GM12878 (cell line): ENCODE results near the gene ERC2. TPM values are rescaled to one million over a fixed set of nuclear protein-coding genes. Genes with fewer than 3 reads are reported as not detected.

ENCODE experiments used
- ATAC-seq: fragments of 200-7000 bp; cut with Tn5 transposase; 3 replicates; pipeline ENCODE4 v1.9.1; 2020; ENCODE audit warnings: mild to moderate bottlenecking, moderate library complexity
- BruUV-seq: library from RNA; stranded (reverse); fragments of 400-500 nt; replicated peaks from 2 replicates; lab custom pipeline; 2021; lab: Mats Ljungman, UMichigan
- CTCF ChIA-PET: fragments of 300-600 bp; sonication (Branson Sonifier 250); formaldehyde crosslinking; extraction: SDS; loops from one replicate; lab custom pipeline; 2021; ENCODE audit warnings: inconsistent platforms; lab: Yijun Ruan, JAX
- POLR2A ChIA-PET: fragments of 350-600 bp; formaldehyde crosslinking; extraction: SDS; loops from one replicate; lab custom pipeline; 2021; ENCODE audit warnings: inconsistent platforms; lab: Charles Lee
- RAD21 ChIA-PET: fragments of 300-600 bp; sonication (Branson Sonifier 250); formaldehyde crosslinking; loops from one replicate; lab custom pipeline; 2023; ENCODE audit warnings: antibody characterized with exemption; ENCODE audit not compliant: unreplicated experiment; lab: Charles Lee
- SMC1A ChIA-PET: fragments of 300-600 bp; sonication (Branson Sonifier 250); formaldehyde crosslinking; loops from one replicate; lab custom pipeline; 2023; ENCODE audit not compliant: unreplicated experiment, uncharacterized antibody; lab: Charles Lee
- DNase-seq: peaks from one replicate; pipeline ENCODE4 v3.0.0-alpha.2; 2011; ENCODE audit warnings: low read depth, low spot score
- FAIRE-seq: peaks from 3 replicates; lab custom pipeline; 2011; peaks lifted over from hg19 to GRCh38; lab: Jason Lieb, UNC
- H2AFZ ChIP-seq: 2 replicates; pipeline ENCODE4 v1.6.0; 2011; ENCODE audit warnings: low read depth, low read length, control low read depth; ENCODE audit not compliant: control insufficient read depth
- H3K27ac ChIP-seq: 2 replicates; pipeline ENCODE4 v1.5.1; 2011; ENCODE audit warnings: control low read depth; ENCODE audit not compliant: control insufficient read depth, insufficient read depth
- H3K27me3 ChIP-seq, 2 experiments: replicated peaks in 1 of 2; 2 replicates each; pipeline versions ENCODE4 v1.6.0 to v1.6.1; 2011; ENCODE audit warnings: low read length in 1 of 2; ENCODE audit not compliant: control insufficient read depth in 2 of 2, insufficient read depth in 2 of 2
- H3K36me3 ChIP-seq, 2 experiments: 2 replicates each; pipeline ENCODE4 v1.5.1; 2011; ENCODE audit warnings: low read length in 1 of 2; ENCODE audit not compliant: control insufficient read depth in 2 of 2, insufficient read depth in 2 of 2
- H3K4me1 ChIP-seq: 2 replicates; pipeline ENCODE4 v1.6.1; 2011; ENCODE audit warnings: mild to moderate bottlenecking, low read length, moderate library complexity, mixed read lengths; ENCODE audit not compliant: control insufficient read depth, insufficient read depth
- H3K4me2 ChIP-seq: 2 replicates; pipeline ENCODE4 v1.6.0; 2011; ENCODE audit warnings: control low read depth; ENCODE audit not compliant: control insufficient read depth, insufficient read depth
- H3K4me3 ChIP-seq: fragments of 200-600 bp; sonication (generic); 2 replicates; pipeline ENCODE4 v1.5.1; 2016
- H3K79me2 ChIP-seq: 2 replicates; pipeline ENCODE4 v1.6.0; 2011; ENCODE audit warnings: low read length; ENCODE audit not compliant: control insufficient read depth, insufficient read depth
- H3K9ac ChIP-seq: 2 replicates; pipeline ENCODE4 v1.8.0; 2011; ENCODE audit warnings: low read length, control low read depth, mixed read lengths; ENCODE audit not compliant: control insufficient read depth, insufficient read depth
- H3K9me3 ChIP-seq: replicated peaks from 3 replicates; pipeline ENCODE4 v1.5.1; 2011; ENCODE audit warnings: mild to moderate bottlenecking, low read length; ENCODE audit not compliant: control insufficient read depth, insufficient read depth
- H4K20me1 ChIP-seq: 2 replicates; pipeline ENCODE4 v1.6.0; 2011; ENCODE audit not compliant: control insufficient read depth, insufficient read depth
- ASH2L ChIP-seq: fragments of 300-600, 200-600 bp; sonication (generic); IDR thresholded peaks from 2 replicates; pipeline ENCODE4 v1.6.1; 2017; ENCODE audit warnings: low read depth, mild to moderate bottlenecking, borderline replicate concordance
- BHLHE40 ChIP-seq, 2 experiments: fragments of 450-650 bp in 1 of 2; IDR thresholded peaks; 2 replicates each; pipeline ENCODE4 v1.6.1; 2011 to 2017; ENCODE audit warnings: low read depth in 2 of 2, borderline replicate concordance in 1 of 2, improper control_type of control experiment in 1 of 2, low read length in 1 of 2, mild to moderate bottlenecking in 1 of 2
- CHD1 ChIP-seq: IDR thresholded peaks from 2 replicates; pipeline ENCODE4 v1.6.1; 2012; ENCODE audit warnings: low read depth, low read length, improper control_type of control experiment
- EP300 ChIP-seq, 2 experiments: fragments of 150-350 bp in 1 of 2; IDR thresholded peaks; 2 replicates each; pipeline ENCODE4 v1.6.1; 2011 to 2012; ENCODE audit warnings: low read depth in 2 of 2, low read length in 2 of 2, borderline replicate concordance in 1 of 2, improper control_type of control experiment in 1 of 2, inconsistent platforms in 1 of 2; ENCODE audit not compliant: control insufficient read depth in 1 of 2
- ETV6 ChIP-seq, 2 experiments: fragments of 450-650 bp in 1 of 2; IDR thresholded peaks in 1 of 2; conservative IDR thresholded peaks in 1 of 2; 2 replicates each; pipeline ENCODE4 v1.6.1; 2014; ENCODE audit warnings: antibody characterized with exemption in 1 of 2, borderline replicate concordance in 1 of 2, low read depth in 1 of 2, mild to moderate bottlenecking in 1 of 2, moderate library complexity in 1 of 2
- GABPA ChIP-seq: IDR thresholded peaks from 2 replicates; pipeline ENCODE4 v1.6.1; 2014; ENCODE audit warnings: antibody characterized with exemption, low read depth, mild to moderate bottlenecking, inconsistent platforms
- HDAC2 ChIP-seq: fragments of 200-600 bp; sonication (generic); IDR thresholded peaks from 2 replicates; pipeline ENCODE4 v1.6.1; 2017
- POLR2A ChIP-seq: IDR thresholded peaks from 2 replicates; pipeline ENCODE4 v1.6.1; 2011; ENCODE audit warnings: low read depth, mild to moderate bottlenecking, low read length
- POLR2AphosphoS2 ChIP-seq: IDR thresholded peaks from 2 replicates; pipeline ENCODE4 v1.6.1; 2011; ENCODE audit warnings: low read depth, mild to moderate bottlenecking, low read length, improper control_type of control experiment, moderate library complexity
- YBX1 ChIP-seq: fragments of 450-650 bp; IDR thresholded peaks from 2 replicates; pipeline ENCODE4 v1.6.1; 2016; ENCODE audit warnings: antibody characterized with exemption
- ZBED1 ChIP-seq: IDR thresholded peaks from 2 replicates; pipeline ENCODE4 v1.6.1; 2016; ENCODE audit warnings: borderline replicate concordance
- ZNF24 ChIP-seq: fragments of 450-650 bp; IDR thresholded peaks from 2 replicates; pipeline ENCODE4 v1.6.1; 2017; ENCODE audit warnings: antibody characterized with exemption, mild to moderate bottlenecking
- ZNF274 ChIP-seq: IDR thresholded peaks from one replicate; pipeline ENCODE4 v1.8.0; 2011; ENCODE audit not compliant: insufficient read length, insufficient read depth
- ZNF384 ChIP-seq: IDR thresholded peaks from 2 replicates; pipeline ENCODE4 v1.6.1; 2012; ENCODE audit warnings: low read depth, mild to moderate bottlenecking, low read length, improper control_type of control experiment, borderline replicate concordance
- WGBS: methylation state at CpG from one replicate; pipeline ENCODE4 v1.1.6; 2016; ENCODE audit warnings: low lambda C conversion rate; ENCODE audit not compliant: insufficient replicate concordance, insufficient coverage; ENCODE audit errors: missing lambda C conversion rate; 5-methylcytosine and 5-hydroxymethylcytosine counted together
- in situ Hi-C: fragments of 300-500 bp; cut with MboI; formaldehyde crosslinking; loops from 9 replicates; pipeline ENCODE4 v1.14.3; 2018; ENCODE audit warnings: mixed read lengths
- intact Hi-C: fragments of 100-400 bp; cut with micrococcal nuclease; formaldehyde crosslinking; loops from one replicate; pipeline ENCODE4 v1.14.2; 2022; ENCODE audit not compliant: unreplicated experiment
- polyA plus RNA-seq, 11 experiments: library from polyadenylated mRNA; depleted of rRNA in 4 of 11; unstranded in 6 of 11; stranded (reverse) in 5 of 11; fragments of >200 nt; fragmentation: Nextera tagmentation in 4 of 11; fragmentation: Illumina TruSeq in 1 of 11; extraction: Ambion mirVana in 4 of 11; extraction: Trizol in 1 of 11; gene quantifications; 1 replicate in 1 of 11; 2 replicates in 10 of 11; pipeline versions ENCODE4 v1.2.1 to v1.2.3, GENCODE V29; 2011 to 2016; ENCODE audit warnings: inconsistent platforms in 2 of 11, missing spikeins in 2 of 11, low read depth in 1 of 11
- total RNA-seq, 4 experiments: library from RNA; depleted of rRNA in 3 of 4; stranded (reverse); fragments of >200 nt in 3 of 4; fragmentation: Illumina TruSeq in 1 of 4; extraction: Trizol in 1 of 4; gene quantifications; 2 replicates each; pipeline versions ENCODE4 v1.2.1 to v1.2.3, GENCODE V29; 2013 to 2021
- TF ChIP-seq, protein P1 (sequence below): fragments of 450-650 bp; IDR thresholded peaks from 2 replicates; pipeline ENCODE4 v1.6.1; 2016; ENCODE audit warnings: mild to moderate bottlenecking
- TF ChIP-seq, protein P2 (sequence below), 3 experiments: IDR thresholded peaks in 2 of 3; conservative IDR thresholded peaks in 1 of 3; 2 replicates each; pipeline ENCODE4 v1.5.1; 2011; ENCODE audit warnings: low read depth in 3 of 3, low read length in 3 of 3, mild to moderate bottlenecking in 3 of 3, control low read depth in 2 of 3, moderate library complexity in 2 of 3, inconsistent platforms in 1 of 3, mixed read lengths in 1 of 3; ENCODE audit not compliant: control insufficient read depth in 2 of 3, insufficient read depth in 1 of 3; ENCODE audit errors: extremely low read depth in 1 of 3
- TF ChIP-seq, protein P3 (sequence below): IDR thresholded peaks from 2 replicates; pipeline ENCODE4 v1.6.1; 2011; ENCODE audit warnings: low read depth, low read length, improper control_type of control experiment, borderline replicate concordance

ERC2 gene
- total and polyA plus RNA-seq, 10 of the 15 experiments (the other 5 are each of a cell fraction or from before 2014, with no cell fraction given), result 0.06 to 1.4 (median 0.12) TPM; not detected in 3

DNA sequence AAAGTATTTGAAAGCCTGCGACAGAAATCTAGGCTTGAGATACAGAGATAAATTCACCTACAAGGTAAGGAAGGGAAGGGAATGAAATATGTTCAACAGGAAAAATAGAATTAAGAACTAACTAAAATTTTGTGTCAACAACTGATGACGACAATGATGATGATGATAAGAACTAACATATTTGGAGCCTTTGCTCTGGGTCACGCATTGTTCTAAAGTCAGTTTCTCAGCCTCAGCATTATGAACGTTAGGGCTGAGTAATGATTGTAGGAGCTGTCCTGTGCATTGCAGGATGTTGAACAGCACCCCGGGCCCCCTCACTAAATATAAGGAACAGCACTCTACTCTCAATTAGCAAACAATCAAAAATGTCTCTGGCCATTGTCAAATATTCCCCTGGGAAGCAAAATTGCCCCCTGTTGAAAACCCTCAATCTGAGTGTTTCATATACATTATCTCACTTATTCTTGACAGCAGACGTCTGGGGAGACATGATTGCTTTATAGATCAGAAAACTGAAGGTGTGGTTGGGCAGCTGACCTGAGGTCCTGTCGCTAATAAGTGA, 88.5 kb downstream of the ERC2 start:
- in situ Hi-C loops (no loop called here), intact Hi-C loops (no loop called here)
- POLR2A ChIA-PET, result no interaction called here
- ATAC-seq, result no peak
- BruUV-seq, result no TSS peak
- CTCF ChIA-PET, result no interaction called here
- no peak overlapping the region for H3K9ac ChIP-seq
- no peaks in the 10 kb centered on the region for H4K20me1 ChIP-seq
- H2AFZ ChIP-seq, result no peak overlapping the region
- SMC1A ChIA-PET, result no interaction called here
- H3K4me1 ChIP-seq, result no peaks in the 10 kb centered on the region
- H3K27ac ChIP-seq, result no peak overlapping the region
- H3K4me2 ChIP-seq, result no peak overlapping the region
- DNase-seq, result no peak
- WGBS, result 20% methylated on average over 7 of the region's 7 CpGs
- H3K27me3 ChIP-seq, result no peaks in the 10 kb centered on the region; a peak in 1 of 4 replicates
- H3K9me3 ChIP-seq, result no peaks in the 10 kb centered on the region
- H3K79me2 ChIP-seq, result no peaks in the 10 kb centered on the region
- H3K4me3 ChIP-seq, result no peak overlapping the region
- RAD21 ChIA-PET, result no interaction called here
- H3K36me3 ChIP-seq, result no peaks in the 10 kb centered on the region
- FAIRE-seq, result no peak
- no peak for TF ChIP-seq BHLHE40 (IDR thresholded peaks at IDR 0.05; ENCODE audit: borderline replicate concordance in 1 of 2, low read depth in 2 of 2, low read length in 1 of 2)
- TF ChIP-seq CHD1, result no peak
- no peak for TF ChIP-seq GABPA
- TF ChIP-seq ZNF24, result no peak
- no peak for TF ChIP-seq EP300 (IDR thresholded peaks at IDR 0.05; ENCODE audit: borderline replicate concordance in 1 of 2, control insufficient read depth in 1 of 2, low read depth in 2 of 2, low read length in 2 of 2)
- TF ChIP-seq HDAC2, result no peak
- no peak for TF ChIP-seq YBX1
- no peak for TF ChIP-seq POLR2A
- TF ChIP-seq ETV6 (conservative IDR thresholded peaks at IDR 0.05 in 1 of 2, IDR thresholded peaks at IDR 0.05 in 1 of 2; ENCODE audit: borderline replicate concordance in 1 of 2, low read depth in 1 of 2), result no peak
- TF ChIP-seq, protein P1, sequence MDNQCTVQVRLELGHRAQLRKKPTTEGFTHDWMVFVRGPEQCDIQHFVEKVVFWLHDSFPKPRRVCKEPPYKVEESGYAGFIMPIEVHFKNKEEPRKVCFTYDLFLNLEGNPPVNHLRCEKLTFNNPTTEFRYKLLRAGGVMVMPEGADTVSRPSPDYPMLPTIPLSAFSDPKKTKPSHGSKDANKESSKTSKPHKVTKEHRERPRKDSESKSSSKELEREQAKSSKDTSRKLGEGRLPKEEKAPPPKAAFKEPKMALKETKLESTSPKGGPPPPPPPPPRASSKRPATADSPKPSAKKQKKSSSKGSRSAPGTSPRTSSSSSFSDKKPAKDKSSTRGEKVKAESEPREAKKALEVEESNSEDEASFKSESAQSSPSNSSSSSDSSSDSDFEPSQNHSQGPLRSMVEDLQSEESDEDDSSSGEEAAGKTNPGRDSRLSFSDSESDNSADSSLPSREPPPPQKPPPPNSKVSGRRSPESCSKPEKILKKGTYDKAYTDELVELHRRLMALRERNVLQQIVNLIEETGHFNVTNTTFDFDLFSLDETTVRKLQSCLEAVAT, result no peak
- TF ChIP-seq, protein P2, sequence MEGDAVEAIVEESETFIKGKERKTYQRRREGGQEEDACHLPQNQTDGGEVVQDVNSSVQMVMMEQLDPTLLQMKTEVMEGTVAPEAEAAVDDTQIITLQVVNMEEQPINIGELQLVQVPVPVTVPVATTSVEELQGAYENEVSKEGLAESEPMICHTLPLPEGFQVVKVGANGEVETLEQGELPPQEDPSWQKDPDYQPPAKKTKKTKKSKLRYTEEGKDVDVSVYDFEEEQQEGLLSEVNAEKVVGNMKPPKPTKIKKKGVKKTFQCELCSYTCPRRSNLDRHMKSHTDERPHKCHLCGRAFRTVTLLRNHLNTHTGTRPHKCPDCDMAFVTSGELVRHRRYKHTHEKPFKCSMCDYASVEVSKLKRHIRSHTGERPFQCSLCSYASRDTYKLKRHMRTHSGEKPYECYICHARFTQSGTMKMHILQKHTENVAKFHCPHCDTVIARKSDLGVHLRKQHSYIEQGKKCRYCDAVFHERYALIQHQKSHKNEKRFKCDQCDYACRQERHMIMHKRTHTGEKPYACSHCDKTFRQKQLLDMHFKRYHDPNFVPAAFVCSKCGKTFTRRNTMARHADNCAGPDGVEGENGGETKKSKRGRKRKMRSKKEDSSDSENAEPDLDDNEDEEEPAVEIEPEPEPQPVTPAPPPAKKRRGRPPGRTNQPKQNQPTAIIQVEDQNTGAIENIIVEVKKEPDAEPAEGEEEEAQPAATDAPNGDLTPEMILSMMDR (IDR thresholded peaks at IDR 0.05 in 2 of 3, conservative IDR thresholded peaks at IDR 0.05 in 1 of 3; ENCODE audit: control insufficient read depth in 2 of 3, extremely low read depth in 1 of 3, insufficient read depth in 1 of 3, low read depth in 3 of 3, low read length in 3 of 3), result no peak
- no peak for TF ChIP-seq ZBED1
- no peak for TF ChIP-seq ZNF274
- TF ChIP-seq ZNF384, result no peak
- no peak for TF ChIP-seq POLR2AphosphoS2
- TF ChIP-seq, protein P3, sequence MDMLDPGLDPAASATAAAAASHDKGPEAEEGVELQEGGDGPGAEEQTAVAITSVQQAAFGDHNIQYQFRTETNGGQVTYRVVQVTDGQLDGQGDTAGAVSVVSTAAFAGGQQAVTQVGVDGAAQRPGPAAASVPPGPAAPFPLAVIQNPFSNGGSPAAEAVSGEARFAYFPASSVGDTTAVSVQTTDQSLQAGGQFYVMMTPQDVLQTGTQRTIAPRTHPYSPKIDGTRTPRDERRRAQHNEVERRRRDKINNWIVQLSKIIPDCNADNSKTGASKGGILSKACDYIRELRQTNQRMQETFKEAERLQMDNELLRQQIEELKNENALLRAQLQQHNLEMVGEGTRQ, result no peak
- no peak for TF ChIP-seq ASH2L
